Measurements from ENCODE around the gene ULK3.

ULK3 gene

DNA sequence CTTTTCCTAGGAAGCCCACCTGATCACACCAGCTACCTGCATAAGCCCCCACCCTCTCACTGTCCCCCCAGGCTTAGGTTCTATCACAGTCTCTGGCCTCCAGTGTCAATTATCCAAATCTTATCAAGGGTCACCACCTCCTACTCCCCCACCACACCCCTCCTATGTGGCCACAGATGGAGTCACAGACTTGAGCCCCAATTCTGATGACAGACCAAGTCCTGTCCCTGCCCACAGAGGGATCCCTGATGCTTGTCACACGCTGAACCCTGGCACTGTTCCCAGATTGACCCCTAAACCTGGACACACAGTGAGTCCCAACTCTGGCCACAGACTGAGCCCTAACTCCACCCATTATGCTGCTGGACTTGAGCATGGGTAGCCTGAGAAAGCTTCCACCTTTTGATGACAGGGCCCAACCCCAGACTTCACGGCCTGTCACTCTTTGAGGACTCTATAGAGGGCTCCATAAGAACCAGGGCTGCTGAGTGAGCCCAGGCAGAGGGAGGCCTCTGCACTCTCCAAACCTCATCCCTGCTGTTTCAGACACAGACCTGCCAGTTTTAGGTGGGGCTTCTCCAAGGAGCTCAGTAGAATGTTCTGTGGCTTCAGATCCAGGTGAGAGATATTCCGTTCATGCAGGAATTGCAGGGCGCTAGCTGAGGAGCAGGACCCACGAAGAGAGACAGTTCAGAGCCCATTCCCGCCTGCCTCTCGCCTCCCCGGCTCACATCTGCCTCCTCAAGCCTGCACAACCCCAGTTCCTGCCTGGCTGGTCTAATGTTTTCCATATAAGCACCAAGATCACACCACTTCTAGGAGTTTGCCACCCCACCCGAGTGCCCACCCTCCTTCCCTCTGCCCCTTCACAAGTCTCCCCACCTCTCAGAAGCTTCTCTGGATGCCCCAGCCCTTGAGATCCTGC lies 1.8 kb downstream of the ULK3 start:
- no peak for DNase-seq (ENCODE audit: low read depth)

DNA sequence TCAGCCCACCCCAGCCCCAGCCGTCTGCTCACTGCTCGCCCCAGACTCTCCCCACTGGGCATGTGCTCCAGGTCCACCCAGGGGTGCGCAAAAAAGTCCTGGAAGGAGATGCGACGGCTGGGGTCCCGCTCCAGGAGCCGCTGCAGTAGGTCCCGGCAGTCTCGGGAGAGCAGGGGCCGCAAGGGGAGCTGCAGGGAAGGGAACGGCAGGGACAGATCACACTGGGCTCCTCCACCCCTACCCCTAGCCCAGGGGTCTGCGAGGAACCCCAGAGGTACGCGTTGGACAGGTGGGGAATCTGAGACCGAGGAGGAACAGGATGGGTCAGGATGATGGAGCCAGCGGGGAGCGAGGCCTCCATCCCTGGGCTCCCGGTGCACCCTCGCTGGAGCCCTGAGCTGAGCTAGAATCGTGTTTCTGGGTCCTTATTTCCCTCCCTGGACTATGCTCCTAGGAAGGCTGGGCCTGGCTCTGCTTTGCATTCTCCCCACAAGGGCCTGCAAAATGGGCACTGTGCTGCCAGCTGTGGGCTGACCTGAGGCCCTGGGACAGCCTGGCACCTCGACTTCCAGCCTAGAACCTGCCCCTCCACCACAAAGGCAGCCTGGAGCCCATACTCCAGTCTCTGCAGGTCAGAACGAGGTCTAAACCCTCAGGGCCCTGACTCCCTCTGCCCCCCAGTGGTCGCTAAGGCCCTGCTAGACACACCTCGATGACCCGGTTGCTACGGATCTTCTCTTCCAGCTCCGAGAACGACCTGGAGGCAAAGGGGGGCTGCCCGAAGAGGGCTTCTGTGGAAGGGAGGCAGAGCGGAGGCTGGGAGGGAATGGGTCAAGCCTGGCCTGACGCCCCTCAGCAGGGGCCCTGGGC lies 3.2 kb downstream of the ULK3 start:
- no peak for DNase-seq (ENCODE audit: low read depth)

DNA sequence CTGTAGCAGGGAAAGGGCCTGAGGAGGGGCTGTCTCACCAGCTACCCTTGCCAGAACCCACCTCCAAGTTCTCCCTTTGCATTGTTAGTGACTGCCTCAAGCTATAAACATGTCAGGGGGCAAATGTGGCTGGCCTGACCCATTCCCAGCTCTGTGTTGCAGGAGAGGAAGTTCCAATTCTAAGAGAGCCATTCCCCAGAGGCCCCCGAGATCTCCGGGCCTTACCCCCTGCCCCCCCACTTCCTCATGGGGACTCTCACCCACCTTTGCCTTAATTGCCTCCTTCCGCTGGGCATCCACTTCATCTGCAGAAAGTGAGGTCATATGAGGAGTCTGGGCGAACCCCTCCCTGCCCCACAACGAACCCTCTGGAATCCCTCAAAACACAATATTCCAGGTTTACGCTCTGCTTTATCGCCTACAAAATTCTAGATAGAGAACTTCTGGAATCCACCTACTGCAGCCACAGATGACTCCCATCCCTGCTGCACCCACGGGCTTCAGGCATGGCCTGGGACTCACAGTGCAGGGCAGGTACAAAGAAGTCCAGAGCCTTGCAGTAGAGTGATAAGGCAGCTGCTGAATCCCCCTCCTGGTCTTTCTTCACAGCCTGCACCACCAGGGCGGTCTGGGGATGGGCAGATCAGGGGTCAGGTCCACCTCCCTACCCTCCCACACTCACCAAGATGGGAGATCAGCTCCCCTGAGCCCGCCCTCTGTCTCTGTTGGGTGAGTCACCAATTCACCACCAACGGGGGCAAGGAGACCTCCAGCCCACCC lies 4.0 kb downstream of the ULK3 start:
- DNase-seq (ENCODE audit: low read depth), result no peak

DNA sequence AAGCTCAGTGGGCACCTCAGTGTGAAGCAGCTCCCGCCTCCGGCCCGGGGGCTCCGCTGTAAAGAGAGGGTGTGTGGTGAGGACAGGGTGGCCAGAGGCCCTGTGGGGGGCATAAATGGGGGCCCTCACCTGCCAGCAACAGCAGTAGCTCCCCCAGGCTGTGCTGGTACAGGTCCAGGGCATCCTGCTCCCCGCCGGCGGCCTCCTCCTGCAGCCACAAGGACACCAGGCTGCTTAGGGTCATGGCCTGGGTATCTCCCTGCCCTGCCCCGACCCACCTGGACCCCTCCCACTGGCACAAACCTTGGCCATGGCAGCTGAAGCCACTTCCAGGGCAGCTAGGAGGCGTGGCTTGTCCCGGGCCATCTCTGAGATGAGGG lies 4.8 kb downstream of the ULK3 start:
- DNase-seq (ENCODE audit: low read depth), result no peak

DNA sequence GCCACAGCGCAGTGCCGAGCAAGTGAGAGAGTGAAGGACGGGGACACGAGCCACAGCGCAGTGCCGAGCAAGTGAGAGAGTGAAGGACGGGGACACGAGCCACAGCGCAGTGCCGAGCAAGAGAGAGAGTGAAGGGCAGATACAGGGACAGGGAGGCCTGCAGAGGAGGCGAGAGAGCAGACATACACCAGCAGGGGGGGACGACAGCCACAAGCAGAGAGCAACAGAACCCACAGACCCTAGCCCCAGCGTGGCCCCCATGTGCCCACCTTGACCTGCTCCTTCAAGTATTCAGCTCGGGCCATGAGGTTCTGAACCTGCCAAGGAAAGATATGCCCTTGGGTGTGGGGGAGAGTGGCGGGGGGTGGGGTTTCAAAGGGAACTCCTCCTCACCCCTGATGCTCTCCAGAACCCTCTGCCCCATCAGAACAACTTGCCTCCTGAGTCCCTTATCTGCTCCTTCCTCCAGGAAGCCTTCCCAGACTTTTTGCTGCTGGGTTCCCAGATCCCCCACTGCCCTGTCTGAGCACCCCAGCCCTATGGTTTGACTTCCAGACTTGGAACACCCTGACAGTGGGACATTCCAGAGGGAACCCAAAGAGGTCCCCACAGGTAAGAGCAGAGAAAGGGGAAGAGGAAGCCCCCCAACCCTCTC lies 5.3 kb downstream of the ULK3 start:
- no peak for DNase-seq (ENCODE audit: low read depth)

DNA sequence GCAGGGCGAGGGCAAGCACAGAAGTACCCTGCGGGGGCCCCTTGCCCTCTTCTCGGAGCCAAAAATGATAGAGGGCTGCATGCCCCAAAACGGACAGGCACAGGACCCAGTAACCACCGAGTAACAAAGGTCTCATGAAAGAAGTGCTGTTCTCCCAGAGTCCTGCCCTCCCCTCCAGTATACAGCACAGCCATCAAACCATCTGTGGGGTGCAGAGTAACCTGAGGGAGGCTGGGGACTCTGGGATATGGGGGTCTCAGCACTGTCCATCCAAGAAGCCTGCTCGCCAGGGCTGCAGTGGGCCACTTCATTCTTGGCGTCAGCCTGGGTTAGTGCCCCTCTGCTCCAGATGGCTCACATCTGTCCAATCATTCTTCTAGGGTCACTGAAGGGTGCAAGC lies 6.1 kb downstream of the ULK3 start:
- no peak for DNase-seq (ENCODE audit: low read depth)

DNA sequence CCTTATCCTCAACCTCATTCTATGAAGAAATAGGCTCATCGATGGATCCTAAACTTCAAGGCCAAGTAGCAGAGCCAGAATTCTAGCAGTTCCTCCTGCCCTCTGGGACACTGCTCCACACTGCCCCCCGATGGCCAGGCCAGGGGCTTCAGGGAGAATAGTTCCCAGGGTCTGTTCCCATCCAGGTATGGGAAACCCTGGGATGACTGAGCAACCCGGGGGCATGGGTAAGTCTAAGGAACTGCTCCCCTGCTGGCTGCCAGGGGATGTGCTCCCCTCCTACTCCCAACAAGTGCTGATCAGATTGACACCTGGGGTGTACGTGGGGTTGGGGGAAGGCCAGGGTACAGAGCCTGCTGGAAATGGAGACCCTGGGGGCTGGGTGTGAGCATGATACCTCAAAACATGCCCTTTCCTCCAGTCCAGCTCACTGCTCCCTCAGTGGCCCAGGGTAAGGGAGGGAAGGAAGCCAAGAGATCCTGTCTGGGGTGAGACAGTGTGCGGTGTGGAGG lies 7.6 kb downstream of the ULK3 start:
- no peak for DNase-seq (ENCODE audit: low read depth)

DNA sequence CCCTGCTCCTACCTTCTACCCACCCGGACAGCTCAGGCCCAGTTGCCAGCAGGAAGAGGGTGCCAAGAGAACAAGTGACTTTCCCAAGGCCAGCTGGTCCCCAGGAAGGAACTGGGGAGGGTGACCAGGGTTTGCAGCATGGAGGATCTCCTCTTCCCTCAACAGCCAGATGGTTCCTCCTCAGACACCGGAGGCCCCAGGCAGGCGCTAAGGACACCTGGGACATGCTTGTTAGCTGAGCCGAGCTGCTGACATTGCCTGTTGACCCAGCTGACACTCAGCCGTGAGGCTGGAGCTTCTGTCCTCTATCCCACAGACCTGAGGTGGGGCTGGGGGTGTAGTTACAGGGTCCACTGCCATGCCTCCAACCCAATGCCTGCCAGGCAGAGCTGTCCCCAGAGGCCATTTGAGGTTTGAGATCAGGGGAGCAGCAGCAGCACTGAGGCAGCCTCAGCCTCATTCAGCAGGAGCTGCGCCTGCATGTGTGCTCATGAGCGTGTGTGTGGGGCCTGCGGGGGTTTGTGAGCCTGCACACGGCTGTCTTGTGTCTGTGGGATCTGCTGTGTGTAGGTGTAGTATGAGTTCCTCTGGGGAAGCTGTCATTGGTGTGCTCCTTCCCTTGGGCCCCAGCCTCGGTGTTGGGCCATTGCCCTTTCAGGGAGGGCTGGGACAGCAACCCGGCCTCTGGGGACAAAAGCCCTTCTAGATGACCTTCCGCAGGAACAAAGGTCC lies 9.4 kb downstream of the ULK3 start:
- no peak for DNase-seq (ENCODE audit: low read depth)

DNA sequence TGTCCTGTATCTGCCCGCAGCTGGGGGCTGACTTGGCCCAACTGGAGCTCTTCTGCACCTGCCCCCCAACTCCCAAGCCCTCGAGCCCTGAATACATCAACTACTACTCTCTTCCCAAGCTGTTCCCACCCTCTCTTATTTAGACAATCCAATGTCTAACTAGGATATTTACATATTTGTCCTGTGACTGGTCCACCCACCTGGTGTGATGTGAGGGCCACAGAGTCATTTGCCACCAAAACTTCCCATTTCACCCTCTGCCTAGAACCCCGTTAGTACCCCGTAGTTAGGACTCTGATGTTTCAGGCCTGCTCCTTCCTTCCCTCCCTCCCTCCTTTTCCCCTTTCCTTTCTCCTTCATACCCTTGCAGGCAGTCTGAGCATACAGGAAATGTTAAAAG lies 10.1 kb downstream of the ULK3 start:
- DNase-seq (ENCODE audit: low read depth), result no peak

DNA sequence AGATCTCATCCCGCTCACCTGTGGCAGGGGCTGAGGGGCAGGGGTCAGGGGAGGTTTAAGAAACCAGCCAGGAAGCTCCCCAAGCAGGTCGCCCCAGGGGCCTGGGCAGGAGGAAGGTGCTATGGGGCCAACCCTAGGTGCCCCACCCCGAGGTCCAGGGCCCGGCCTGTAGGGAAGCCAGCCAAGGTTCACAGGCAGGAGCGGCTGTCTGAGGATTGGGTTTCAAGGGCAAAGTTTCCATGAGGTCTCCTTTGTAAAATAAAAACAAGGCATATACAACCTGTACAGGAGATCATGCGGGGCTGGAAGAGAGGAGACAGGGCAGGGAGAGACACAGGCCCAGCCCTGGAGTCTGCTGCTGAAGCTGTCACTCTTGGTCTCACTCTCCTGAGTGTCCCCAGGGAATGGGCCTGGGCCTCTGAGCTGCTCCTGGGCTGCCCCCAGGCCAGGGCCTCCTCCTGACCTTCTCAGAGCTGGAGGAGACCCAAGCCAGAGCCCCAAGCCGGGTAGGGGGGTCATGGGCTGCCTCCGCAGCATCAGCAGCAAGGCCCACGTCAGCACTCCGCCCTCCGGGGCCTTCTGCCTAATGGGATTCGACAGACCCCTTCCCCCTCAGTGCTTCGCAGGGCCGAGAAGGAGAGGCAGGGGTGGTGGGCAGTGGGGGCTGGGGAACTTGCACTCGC lies 11.0 kb downstream of the ULK3 start:
- no peak for DNase-seq (ENCODE audit: low read depth)

DNA sequence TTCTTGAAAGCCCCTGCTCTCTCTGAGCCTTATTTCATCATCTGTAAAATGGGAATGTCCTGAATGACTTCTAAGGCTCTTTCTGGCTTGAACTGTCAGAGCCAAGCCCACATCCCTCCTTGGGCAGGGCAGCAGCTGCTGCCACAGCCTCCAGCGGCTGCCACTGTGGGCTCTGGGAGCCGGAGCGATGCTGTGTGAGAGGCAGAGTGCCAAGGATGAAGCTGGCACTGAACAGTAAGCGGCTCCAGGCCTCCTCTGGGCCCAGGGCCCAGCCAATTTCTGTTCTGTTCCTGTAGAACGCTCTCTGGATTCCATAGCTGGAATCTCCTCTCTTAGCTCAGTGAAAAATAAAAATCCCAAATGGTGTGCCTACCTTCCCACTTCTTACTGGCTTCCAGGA lies 12.1 kb downstream of the ULK3 start:
- DNase-seq (ENCODE audit: low read depth), result no peak

DNA sequence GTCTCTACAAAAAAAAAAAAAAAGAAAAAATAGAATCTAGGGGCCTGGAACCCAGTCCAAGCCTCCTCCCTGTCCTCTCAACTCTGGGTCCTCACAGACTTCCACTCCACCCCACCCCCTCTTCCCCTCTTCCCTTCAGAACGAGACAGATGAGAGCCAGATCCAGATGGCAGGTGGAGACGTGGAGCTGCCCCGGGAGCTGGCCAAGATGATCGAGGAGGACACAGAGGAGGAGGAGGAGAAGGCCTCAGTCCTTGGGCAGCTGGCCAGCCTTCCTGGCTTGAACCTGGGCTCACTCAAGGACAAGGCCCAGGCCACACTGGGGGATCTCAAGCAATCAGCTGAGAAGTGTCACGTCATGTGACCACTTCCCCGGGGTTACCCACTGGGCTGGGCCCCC lies 13.0 kb downstream of the ULK3 start:
- no peak for DNase-seq (ENCODE audit: low read depth)

DNA sequence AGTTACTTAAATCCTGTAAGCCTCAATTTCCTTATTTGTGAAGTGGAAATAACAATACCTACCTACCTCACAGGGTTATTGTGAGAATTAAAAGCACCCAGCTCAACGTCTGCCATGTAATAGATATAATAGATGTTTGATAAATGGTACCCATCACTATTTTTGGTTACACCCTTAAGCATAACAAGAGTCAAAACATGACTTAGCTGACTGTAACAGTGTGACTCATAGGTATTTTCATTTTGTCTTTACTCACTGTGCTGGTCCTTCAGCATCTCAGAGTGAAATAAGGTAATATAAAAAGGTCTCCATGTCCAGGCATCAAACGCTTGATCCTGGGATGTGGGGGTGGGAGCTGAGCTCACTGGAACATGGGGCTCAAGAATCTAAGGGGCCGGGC lies 13.5 kb downstream of the ULK3 start:
- DNase-seq (ENCODE audit: low read depth), result no peak

DNA sequence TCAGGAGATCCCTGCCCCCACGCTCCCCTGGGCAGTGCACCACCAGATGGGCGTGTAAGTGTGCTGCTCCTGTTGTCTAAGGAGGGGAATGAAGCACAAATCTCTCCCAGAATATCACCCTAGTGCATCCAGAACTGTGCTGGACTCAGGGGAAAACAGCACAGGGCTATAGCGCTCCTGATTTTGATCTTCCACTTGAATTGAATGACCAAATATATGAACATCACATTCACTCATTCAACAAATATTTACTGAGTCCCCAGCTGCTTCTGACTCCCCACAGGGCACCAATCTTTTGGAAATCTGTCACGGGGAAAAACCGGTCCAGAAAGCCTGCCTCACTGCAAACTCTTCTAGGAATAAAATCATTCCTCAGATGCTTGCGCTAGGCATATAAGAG lies 14.1 kb downstream of the ULK3 start:
- DNase-seq (ENCODE audit: low read depth), result no peak

DNA sequence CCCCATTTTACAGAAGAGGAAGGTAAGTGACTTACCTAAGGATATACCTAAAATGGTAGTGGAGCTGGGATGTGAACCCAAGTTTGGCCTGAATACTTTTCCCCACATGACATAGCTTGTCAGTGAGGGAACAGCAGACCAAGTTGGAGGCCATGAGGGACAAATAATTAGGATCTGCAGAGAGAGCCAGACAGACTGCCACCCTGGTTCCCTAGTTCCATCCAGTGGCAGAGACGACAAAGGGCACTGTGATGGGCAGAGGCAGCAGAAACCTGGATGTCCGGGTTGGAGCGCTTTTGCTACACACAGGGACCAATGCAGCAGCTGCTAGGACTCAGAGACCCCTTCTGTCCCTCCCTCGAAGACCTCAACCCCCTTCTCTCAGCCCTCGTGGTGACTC lies 15.3 kb downstream of the ULK3 start:
- DNase-seq (ENCODE audit: low read depth), result no peak

DNA sequence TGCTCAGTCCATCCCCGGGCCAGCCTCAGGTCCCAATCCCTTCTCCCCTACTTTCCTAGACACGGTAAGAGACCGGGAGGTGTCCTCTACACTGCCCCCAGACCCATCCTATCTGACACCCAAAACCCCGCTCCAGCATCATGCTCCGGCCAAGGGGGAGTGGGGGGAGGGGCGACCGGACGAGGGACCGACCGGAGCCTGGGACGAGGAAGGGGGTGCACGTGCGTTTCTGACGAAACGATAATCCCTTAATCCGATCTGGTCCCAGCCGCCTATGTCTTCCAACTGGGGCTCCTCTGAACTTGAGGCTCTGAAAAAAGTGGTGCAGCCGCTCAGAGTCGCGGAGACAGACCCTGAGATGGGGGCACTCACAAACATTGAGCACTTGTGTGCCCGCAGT lies 16.0 kb downstream of the ULK3 start:
- no peak for DNase-seq (ENCODE audit: low read depth)

DNA sequence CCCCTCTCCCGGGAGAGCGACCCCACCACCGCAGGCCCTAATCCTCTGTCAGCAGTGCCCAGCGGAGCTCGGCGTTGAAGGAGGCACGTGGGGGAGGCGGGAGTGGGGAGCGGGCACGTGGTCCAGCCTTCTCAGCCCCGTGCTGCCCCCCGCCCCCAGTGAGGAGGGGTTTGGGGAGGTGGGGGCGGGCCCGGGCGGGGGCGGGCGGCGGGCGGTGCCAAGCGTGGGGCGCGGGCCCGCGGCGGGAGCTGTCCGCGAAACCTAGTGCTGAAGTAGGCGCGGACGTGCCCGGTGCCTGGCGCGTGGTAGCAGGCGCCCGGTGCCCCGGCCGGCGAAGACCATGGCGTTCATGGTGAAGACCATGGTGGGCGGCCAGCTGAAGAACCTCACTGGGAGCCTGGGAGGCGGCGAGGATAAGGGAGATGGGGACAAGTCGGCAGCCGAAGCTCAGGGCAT lies 16.6 kb downstream of the ULK3 start, which contains the start of gene CPLX3:
Gene CPLX3 (plus strand): TSS at position 264 of the 456 bp plus-strand sequence. CDS start 77 bp downstream, at position 341.
- no peak for DNase-seq (ENCODE audit: low read depth)

DNA sequence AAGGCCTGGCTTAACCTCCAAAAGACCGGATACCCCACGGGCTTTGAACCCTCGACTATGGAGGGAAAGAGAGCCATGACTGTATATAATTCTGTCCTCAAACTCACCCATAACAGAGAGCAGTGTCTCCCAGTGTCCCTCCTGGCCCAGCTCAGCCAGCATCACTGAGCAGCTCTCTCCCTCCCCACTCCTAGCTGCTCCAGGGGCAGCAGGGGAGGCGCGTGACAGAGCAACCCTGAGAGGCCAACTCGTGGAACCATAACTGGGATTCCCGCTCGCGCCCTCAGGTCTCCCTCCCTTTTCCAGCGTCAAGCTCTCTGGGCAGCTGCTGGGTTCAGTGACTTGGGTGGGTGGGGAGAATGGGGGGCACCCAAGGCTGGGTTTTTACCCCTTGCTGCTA lies 17.1 kb downstream of the ULK3 start:
- DNase-seq (ENCODE audit: low read depth), result no peak

DNA sequence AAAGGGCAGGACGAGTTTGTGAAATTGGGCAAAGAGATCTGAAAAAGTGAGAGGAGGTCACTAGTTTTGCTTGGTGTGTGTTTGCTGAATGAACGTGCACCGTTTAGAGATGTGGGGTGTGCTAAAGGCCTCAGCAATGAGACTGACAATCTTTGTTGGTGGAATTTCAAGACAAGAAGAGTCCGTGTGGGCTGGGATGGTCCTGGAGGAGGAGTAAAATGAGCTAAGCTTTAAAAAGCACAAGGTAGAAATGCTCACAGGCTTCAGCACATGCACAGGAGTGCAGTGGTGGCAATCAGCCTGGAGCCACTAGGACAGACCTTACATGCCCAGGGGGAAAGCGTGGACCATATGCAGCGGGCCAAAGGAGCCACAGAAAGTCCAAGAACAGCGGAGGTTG lies 18.0 kb downstream of the ULK3 start:
- no peak for DNase-seq (ENCODE audit: low read depth)

DNA sequence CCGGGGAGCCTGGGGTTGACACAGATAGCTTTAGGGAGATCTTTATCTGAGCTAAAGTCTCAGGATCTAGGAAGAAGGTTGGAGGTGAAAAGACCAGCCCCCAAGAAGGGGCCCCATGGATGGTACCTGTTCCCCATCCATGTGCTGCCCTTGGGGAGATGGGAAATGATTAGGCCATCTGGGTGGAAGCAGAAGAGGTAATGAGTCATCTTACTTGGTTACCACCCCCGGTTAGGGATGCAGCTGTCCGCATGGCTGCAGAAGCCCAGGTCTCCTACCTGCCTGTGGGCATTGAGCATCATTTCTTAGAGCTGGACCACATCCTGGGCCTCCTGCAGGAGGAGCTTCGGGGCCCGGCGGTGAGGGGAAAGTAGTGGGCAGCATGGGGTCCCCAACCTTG lies 19.6 kb downstream of the ULK3 start:
- no peak for DNase-seq (ENCODE audit: low read depth)
